ENCODE measurements around the gene GLB1L2. TPM values are rescaled to one million over a fixed set of nuclear protein-coding genes. Genes with fewer than 3 reads are reported as not detected.

Gene GLB1L2
- total and polyA plus RNA-seq, 2 of the 4 experiments (the other 2 are of a cell fraction): under 0.01 to 0.26 TPM

- Histone ChIP-seq H2BK15ac (ENCODE audit: low read depth, low read length) (no peak overlapping the region), H3K4ac (ENCODE audit: low read depth, low read length) (no peak overlapping the region), H3K9me3 (ENCODE audit: control insufficient read depth, insufficient read depth, low read length) (no peaks in the 10 kb centered on the region; the same call in 1 of the 2 replicates), H3K27ac (ENCODE audit: insufficient read depth, low read length) (no peak overlapping the region), H4K91ac (ENCODE audit: insufficient read depth, low read depth, low read length) (no peak overlapping the region), H3K36me3 (ENCODE audit: control insufficient read depth, insufficient read depth, low read length) (no peaks in the 10 kb centered on the region), H3K18ac (ENCODE audit: low read depth, low read length) (no peak overlapping the region), H2BK5ac (ENCODE audit: low read depth, low read length, poor library complexity, severe bottlenecking) (no peak overlapping the region), H3K4me1 (ENCODE audit: control insufficient read depth, insufficient read depth, low read length) (no peaks in the 10 kb centered on the region), H2BK20ac (ENCODE audit: low read depth, low read length) (no peak overlapping the region), H4K8ac (ENCODE audit: low read depth in 2 of 2, low read length in 2 of 2) (no peak overlapping the region), H2AFZ (replicated peaks; ENCODE audit: low read length, poor library complexity) (no peak overlapping the region), H3K27me3 (ENCODE audit: control insufficient read depth, insufficient read depth, low read length) (peaks cover 3% of the 10 kb centered on the region), H3K9ac (ENCODE audit: low read depth, low read length) (no peak overlapping the region), H3K4me2 (ENCODE audit: low read depth, low read length) (no peak overlapping the region), H4K20me1 (ENCODE audit: insufficient read depth, low read length) (no peaks in the 10 kb centered on the region), H3K56ac (ENCODE audit: extremely low read depth, insufficient read depth, low read length) (no peak overlapping the region), H3K4me3 (ENCODE audit: insufficient read depth, low read depth, low read length) (no peak overlapping the region), H2AK5ac (ENCODE audit: low read depth, low read length) (no peak overlapping the region), H2AK9ac (replicated peaks; ENCODE audit: low read depth, low read length, poor library complexity) (no peak overlapping the region), H3K9me1 (ENCODE audit: insufficient read depth, low read length) (no peaks in the 10 kb centered on the region), H3K23ac (ENCODE audit: low read depth, low read length) (no peak overlapping the region), H4K5ac (ENCODE audit: low read depth, low read length) (no peak overlapping the region), H2BK120ac (ENCODE audit: low read depth, low read length) (no peak overlapping the region), H3K14ac (replicated peaks; ENCODE audit: low read depth, low read length) (no peak overlapping the region), H3K79me1 (ENCODE audit: low read depth in 1 of 2, low read length in 2 of 2) (no peaks in the 10 kb centered on the region)
- TF ChIP-seq CTCF (conservative IDR thresholded peaks at IDR 0.05; ENCODE audit: low read depth, low read length) (no peak), RFX5 (IDR thresholded peaks at IDR 0.05; ENCODE audit: low read depth, low read length) (no peak), MAFK (IDR thresholded peaks at IDR 0.05; ENCODE audit: low read depth, low read length) (no peak), CEBPB (IDR thresholded peaks at IDR 0.05; ENCODE audit: low read depth, low read length) (no peak), MXI1 (IDR thresholded peaks at IDR 0.05; ENCODE audit: borderline replicate concordance, low read depth, low read length) (no peak), RAD21 (IDR thresholded peaks at IDR 0.05; ENCODE audit: low read length) (no peak), NFE2L2 (IDR thresholded peaks at IDR 0.05; ENCODE audit: low read depth, low read length) (no peak), BHLHE40 (IDR thresholded peaks at IDR 0.05; ENCODE audit: low read depth, low read length) (no peak), FOS (IDR thresholded peaks at IDR 0.05; ENCODE audit: low read depth, low read length) (no peak)
- TF ChIP-seq, protein P1, sequence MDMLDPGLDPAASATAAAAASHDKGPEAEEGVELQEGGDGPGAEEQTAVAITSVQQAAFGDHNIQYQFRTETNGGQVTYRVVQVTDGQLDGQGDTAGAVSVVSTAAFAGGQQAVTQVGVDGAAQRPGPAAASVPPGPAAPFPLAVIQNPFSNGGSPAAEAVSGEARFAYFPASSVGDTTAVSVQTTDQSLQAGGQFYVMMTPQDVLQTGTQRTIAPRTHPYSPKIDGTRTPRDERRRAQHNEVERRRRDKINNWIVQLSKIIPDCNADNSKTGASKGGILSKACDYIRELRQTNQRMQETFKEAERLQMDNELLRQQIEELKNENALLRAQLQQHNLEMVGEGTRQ (IDR thresholded peaks at IDR 0.05; ENCODE audit: low read depth, low read length): no peak
- WGBS, 2 experiments (ENCODE audit: extremely low coverage in 2 of 2, insufficient read length in 1 of 2): 70% methylated on average over 2 of the region's 16 CpGs; no CpG with 5 or more reads in 1 of the 2 experiments
- in situ Hi-C loops (cut with MboI; ENCODE audit: low sequenced_read_pairs): no loop called here
- ChIA-PET CTCF (no interaction called here), POLR2A (ENCODE audit: unreplicated experiment) (no interaction called here)
- intact Hi-C loops (cut with micrococcal nuclease): no loop called here
- BruUV-seq (replicated peaks): no TSS peak
- DNase-seq (no peak), ATAC-seq (ENCODE audit: low read depth) (no peak)
- dilution Hi-C loops (cut with HindIII; ENCODE audit: low sequenced_read_pairs, unreplicated experiment): no loop called here
Measured at GRCh38 chr11:134283461-134284230, 48.1 kb upstream of the GLB1L2 start.
